Measurements from ENCODE around the gene KCNIP1. TPM values are rescaled to one million over a fixed set of nuclear protein-coding genes. Genes with fewer than 3 reads are reported as not detected.

The KCNIP1 gene
- total and polyA plus RNA-seq, 10 of the 15 experiments (the other 5 are each of a cell fraction or from before 2014, with no cell fraction given), result not detected

- FAIRE-seq (no peak), DNase-seq (ENCODE audit: low read depth, low spot score) (no peak), ATAC-seq (no peak)
- CTCF ChIA-PET, result interaction anchor here (1.9 kb wide), 1 partner anchor 148 kb away, joined by 6 read pairs; no protein-coding TSS in a partner anchor
- Histone ChIP-seq H3K27me3 (replicated peaks in 1 of 2; ENCODE audit: control insufficient read depth in 2 of 2, insufficient read depth in 2 of 2, low read length in 1 of 2) (peaks cover 3 to 5% of the 10 kb centered on the region in 2 experiments; a peak in 3 of 4 replicates), H3K9ac (ENCODE audit: control insufficient read depth, insufficient read depth, low read length) (no peak overlapping the region), H2AFZ (ENCODE audit: control insufficient read depth, low read depth, low read length) (no peak overlapping the region), H3K4me1 (ENCODE audit: control insufficient read depth, insufficient read depth, low read length) (no peaks in the 10 kb centered on the region), H3K4me2 (ENCODE audit: control insufficient read depth, insufficient read depth) (no peak overlapping the region), H3K27ac (ENCODE audit: control insufficient read depth, insufficient read depth) (no peak overlapping the region), H3K4me3 (no peak overlapping the region), H3K9me3 (replicated peaks; ENCODE audit: control insufficient read depth, insufficient read depth, low read length) (no peaks in the 10 kb centered on the region), H3K36me3 (ENCODE audit: control insufficient read depth in 2 of 2, insufficient read depth in 2 of 2, low read length in 1 of 2) (no peaks in the 10 kb centered on the region), H4K20me1 (ENCODE audit: control insufficient read depth, insufficient read depth) (no peaks in the 10 kb centered on the region), H3K79me2 (ENCODE audit: control insufficient read depth, insufficient read depth, low read length) (no peaks in the 10 kb centered on the region)
- POLR2A ChIA-PET, result no interaction called here
- SMC1A ChIA-PET (ENCODE audit: uncharacterized antibody, unreplicated experiment), result no interaction called here
- intact Hi-C loops (cut with micrococcal nuclease; ENCODE audit: unreplicated experiment), result no loop called here
- in situ Hi-C loops (cut with MboI), result no loop called here
- no peak for TF ChIP-seq ZBTB11 (CRISPR knock-in tag; IDR thresholded peaks at IDR 0.05)
- no peak for TF ChIP-seq RELA (IDR thresholded peaks at IDR 0.05; ENCODE audit: borderline replicate concordance, partially characterized antibody)
- TF ChIP-seq NR2C1 (IDR thresholded peaks at IDR 0.05), result no peak
- no peak for TF ChIP-seq ETV6 (conservative IDR thresholded peaks at IDR 0.05 in 1 of 2, IDR thresholded peaks at IDR 0.05 in 1 of 2; ENCODE audit: borderline replicate concordance in 1 of 2, low read depth in 1 of 2)
- TF ChIP-seq MXI1 (IDR thresholded peaks at IDR 0.05; ENCODE audit: low read depth, low read length), result no peak
- no peak for TF ChIP-seq FOXK2 (IDR thresholded peaks at IDR 0.05)
- no peak for TF ChIP-seq SMAD1 (IDR thresholded peaks at IDR 0.05; ENCODE audit: low read depth, partially characterized antibody)
- no peak for TF ChIP-seq POU2F2 (IDR thresholded peaks at IDR 0.05; ENCODE audit: borderline replicate concordance, low read depth, low read length)
- TF ChIP-seq STAT3 (IDR thresholded peaks at IDR 0.05; ENCODE audit: low read depth, low read length), result no peak
- no TSS peak for BruUV-seq (replicated peaks)
- WGBS (ENCODE audit: insufficient coverage, insufficient replicate concordance, low lambda C conversion rate, missing lambda C conversion rate), result 3% methylated on average over 6 of the region's 6 CpGs
- RAD21 ChIA-PET (ENCODE audit: unreplicated experiment), result no interaction called here
These were observed 139.8 kb downstream of the KCNIP1 start for GRCh38 chr5:170643591-170643990.

Data from GM12878 (cell line).